Activated naive CD8-positive, alpha-beta T cell treated with anti-CD3 and anti-CD28 coated beads, Interleukin-2, amount 50 U/mL, for 24 hours (primary cell): Measurements from ENCODE around the gene NT5C2.
A peak's percentile ranks its signal among the peaks of the same experiment; 100 is the strongest.
"Not testable (repeated sequence)": the region's sequence is repeated elsewhere in the genome, so short reads cannot be mapped to it uniquely, and the experiment has no call there.

Source experiments
- ATAC-seq: fragments of 150-1000 bp; cut with Tn5 transposase; one replicate; pipeline ENCODE4 v1.10.0; 2021
- DNase-seq: peaks from one replicate; pipeline ENCODE4 v3.0.0; 2021
- H3K27ac Mint-ChIP-seq: one replicate; pipeline ENCODE4 v1.8.0; 2021; ENCODE audit warnings: mild to moderate bottlenecking, mixed read lengths
- H3K27me3 Mint-ChIP-seq: one replicate; pipeline ENCODE4 v1.8.0; 2021; ENCODE audit warnings: mixed read lengths
- H3K36me3 Mint-ChIP-seq: one replicate; pipeline ENCODE4 v1.8.0; 2021; ENCODE audit warnings: low read depth, mixed read lengths
- H3K4me1 Mint-ChIP-seq: one replicate; pipeline ENCODE4 v1.8.0; 2021; ENCODE audit warnings: mixed read lengths
- H3K4me3 Mint-ChIP-seq: one replicate; pipeline ENCODE4 v1.8.0; 2021; ENCODE audit warnings: mild to moderate bottlenecking, moderate library complexity, mixed read lengths
- H3K9me3 Mint-ChIP-seq: one replicate; pipeline ENCODE4 v1.8.0; 2021; ENCODE audit warnings: mixed read lengths

The NT5C2 gene

DNA sequence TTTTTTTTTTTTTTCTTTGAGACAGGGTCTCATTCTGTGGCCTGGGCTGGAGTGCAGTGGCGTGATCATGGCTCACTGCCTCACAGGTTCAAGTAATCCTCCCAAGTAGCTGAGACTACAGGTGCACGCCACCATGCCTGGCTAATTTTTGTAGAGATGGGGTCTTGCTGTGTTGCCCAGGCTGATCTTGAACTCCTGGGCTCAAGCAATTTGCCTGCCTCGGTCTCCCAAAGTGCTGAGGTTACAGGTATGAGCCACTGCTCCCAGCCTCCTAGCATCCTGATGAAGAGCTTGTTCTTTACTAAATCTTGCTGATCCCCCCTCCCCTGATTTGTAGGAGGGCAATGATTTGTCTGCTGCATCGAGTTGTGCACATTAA lies 126.0 kb downstream of the NT5C2 start:
- H3K27me3 Mint-ChIP-seq, H3K9me3 Mint-ChIP-seq, ATAC-seq, DNase-seq, H3K36me3 Mint-ChIP-seq, H3K27ac Mint-ChIP-seq, H3K4me3 Mint-ChIP-seq: not testable (repeated sequence)
- H3K4me1 Mint-ChIP-seq: peaks cover 21% of the 10 kb centered on the region

DNA sequence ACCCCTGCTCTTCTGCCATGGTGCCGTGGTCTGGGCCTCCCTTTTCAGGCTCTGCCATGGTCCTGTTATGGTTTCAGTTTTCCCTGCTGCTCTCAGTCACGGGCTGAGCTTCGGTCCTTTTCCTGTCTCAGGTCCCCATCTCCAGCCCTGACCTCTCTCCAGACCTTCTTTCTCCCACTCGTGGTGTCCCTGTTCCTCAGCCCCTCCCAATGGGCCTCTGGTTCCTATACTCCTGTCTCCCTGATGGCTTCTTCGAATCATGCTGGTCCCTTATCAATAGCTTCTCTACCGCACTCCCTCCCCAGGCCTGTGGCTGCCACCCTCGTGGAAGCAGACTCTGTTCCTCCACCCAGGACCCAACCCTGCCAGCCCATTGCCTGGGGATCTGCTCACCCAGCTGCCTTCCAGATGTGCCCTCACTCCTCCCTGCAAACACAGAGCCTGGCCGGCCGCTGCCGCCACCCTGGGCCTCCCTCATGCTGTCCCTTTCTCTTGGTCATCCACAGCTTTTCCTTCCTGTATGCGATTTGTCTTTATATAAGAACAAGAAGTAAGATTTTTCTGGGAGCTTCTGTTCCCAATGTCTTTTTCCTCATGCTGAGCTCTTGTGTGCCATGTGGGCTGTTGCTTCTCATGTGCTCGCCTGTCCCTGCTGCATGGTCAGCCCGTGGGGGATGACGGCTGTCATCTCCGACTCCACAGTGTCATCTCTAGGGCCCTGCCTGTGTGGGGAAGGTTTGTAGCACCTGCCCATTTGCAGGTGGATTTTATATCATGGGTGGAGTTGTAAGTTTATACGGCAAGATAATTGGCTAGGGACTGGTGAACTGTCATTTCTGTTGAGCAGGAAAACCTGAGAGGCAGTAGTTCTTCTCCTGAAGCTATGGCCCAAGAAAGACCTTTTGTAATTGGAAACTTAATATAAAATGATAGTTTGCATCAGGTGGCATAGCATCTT lies 126.7 kb downstream of the NT5C2 start:
- DNase-seq (no peak), ATAC-seq (no peak)
- Mint-ChIP-seq H3K36me3 (no peaks in the 10 kb centered on the region), H3K27ac (peak overlapping the region; percentile 14), H3K4me3 (no peak overlapping the region), H3K9me3 (no peaks in the 10 kb centered on the region), H3K27me3 (no peaks in the 10 kb centered on the region), H3K4me1 (peaks cover 21% of the 10 kb centered on the region)

DNA sequence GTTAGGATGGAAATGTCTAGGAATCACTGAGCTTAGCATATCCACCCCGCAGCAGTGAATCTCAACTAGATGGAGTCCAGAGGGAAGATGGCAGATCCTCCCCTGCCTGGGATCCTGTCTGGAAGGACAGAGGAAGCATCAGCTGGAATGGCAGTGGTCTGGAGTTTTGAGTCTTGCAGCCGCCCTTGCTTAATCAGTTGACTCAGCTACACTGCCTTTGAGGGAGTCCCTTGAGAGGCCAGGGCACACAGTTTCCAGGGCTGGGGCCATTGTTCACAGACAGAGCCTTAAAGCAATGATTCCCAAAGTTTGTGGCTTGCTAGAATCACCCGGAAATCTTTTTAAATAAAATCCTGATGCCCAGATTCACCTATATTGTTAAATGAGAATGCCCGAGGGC lies 128.1 kb downstream of the NT5C2 start:
- Mint-ChIP-seq H3K36me3 (no peaks in the 10 kb centered on the region), H3K4me3 (no peak overlapping the region), H3K27me3 (no peaks in the 10 kb centered on the region), H3K27ac (no peak overlapping the region), H3K4me1 (peaks cover 9% of the 10 kb centered on the region), H3K9me3 (no peaks in the 10 kb centered on the region)
- DNase-seq (no peak), ATAC-seq (no peak)

- H3K4me1 Mint-ChIP-seq: no peaks in the 10 kb centered on the region
- no peak overlapping the region for H3K27ac Mint-ChIP-seq
- no peak overlapping the region for H3K4me3 Mint-ChIP-seq
- no peaks in the 10 kb centered on the region for H3K9me3 Mint-ChIP-seq
- no peaks in the 10 kb centered on the region for H3K27me3 Mint-ChIP-seq
- H3K36me3 Mint-ChIP-seq: no peaks in the 10 kb centered on the region
- DNase-seq (no peak), ATAC-seq (no peak)
Observed at GRCh38 chr10:103062854-103063590, 130.1 kb downstream of the NT5C2 start.

- Mint-ChIP-seq H3K36me3 (no peaks in the 10 kb centered on the region), H3K27ac (no peak overlapping the region), H3K4me1 (no peaks in the 10 kb centered on the region), H3K4me3 (no peak overlapping the region), H3K27me3 (no peaks in the 10 kb centered on the region), H3K9me3 (no peaks in the 10 kb centered on the region)
- DNase-seq: no peak
- no peak for ATAC-seq
Observed at GRCh38 chr10:103060575-103060974, 132.5 kb downstream of the NT5C2 start.

DNA sequence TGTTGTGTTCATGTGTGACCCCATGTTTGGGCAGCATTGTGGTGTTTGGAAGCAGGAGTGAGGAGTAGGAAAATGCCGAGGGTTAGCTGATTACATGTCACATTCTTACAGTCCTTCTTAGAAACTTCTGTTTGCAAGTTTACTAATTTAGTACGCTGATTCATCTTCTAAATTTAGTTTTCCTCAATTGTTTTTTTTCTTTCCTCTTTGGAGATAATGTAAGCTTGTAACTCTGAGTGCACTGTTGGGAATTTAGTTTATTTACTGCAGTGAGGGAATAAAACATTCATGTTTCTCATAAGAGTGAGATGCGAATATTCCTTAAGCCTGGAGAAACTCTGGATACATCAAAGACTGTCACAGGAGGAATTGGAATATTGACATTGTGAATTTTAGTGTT lies 135.0 kb downstream of the NT5C2 start:
- H3K27ac Mint-ChIP-seq: no peak overlapping the region
- ATAC-seq: no peak
- H3K4me3 Mint-ChIP-seq: no peak overlapping the region
- H3K27me3 Mint-ChIP-seq: no peaks in the 10 kb centered on the region
- peaks cover 22% of the 10 kb centered on the region for H3K4me1 Mint-ChIP-seq
- no peaks in the 10 kb centered on the region for H3K36me3 Mint-ChIP-seq
- no peaks in the 10 kb centered on the region for H3K9me3 Mint-ChIP-seq
- no peak for DNase-seq

- DNase-seq: no peak
- H3K4me3 Mint-ChIP-seq: no peak overlapping the region
- no peaks in the 10 kb centered on the region for H3K27me3 Mint-ChIP-seq
- no peaks in the 10 kb centered on the region for H3K9me3 Mint-ChIP-seq
- peaks cover 22% of the 10 kb centered on the region for H3K4me1 Mint-ChIP-seq
- ATAC-seq: no peak
- no peak overlapping the region for H3K27ac Mint-ChIP-seq
- H3K36me3 Mint-ChIP-seq: no peaks in the 10 kb centered on the region
Observed at GRCh38 chr10:103055105-103055504, 138.0 kb downstream of the NT5C2 start.

- Mint-ChIP-seq H3K4me1 (peaks cover 22% of the 10 kb centered on the region), H3K4me3 (peak overlapping the region; percentile 84), H3K9me3 (no peaks in the 10 kb centered on the region), H3K27ac (peak overlapping the region; percentile 78), H3K36me3 (no peaks in the 10 kb centered on the region), H3K27me3 (no peaks in the 10 kb centered on the region)
- ATAC-seq (peak; percentile 8), DNase-seq (no peak)
Observed at GRCh38 chr10:103054621-103055020, 138.5 kb downstream of the NT5C2 start.

GRCh38 chr10:103053659-103054581 lies 139.2 kb downstream of the NT5C2 start:
- DNase-seq (peak; percentile 40), ATAC-seq (peak; percentile 84)
- H3K36me3 Mint-ChIP-seq: no peaks in the 10 kb centered on the region
- H3K4me1 Mint-ChIP-seq: peaks cover 22% of the 10 kb centered on the region
- H3K9me3 Mint-ChIP-seq: no peaks in the 10 kb centered on the region
- H3K27ac Mint-ChIP-seq: peak overlapping the region; percentile 78
- peak overlapping the region; percentile 84 for H3K4me3 Mint-ChIP-seq
- H3K27me3 Mint-ChIP-seq: no peaks in the 10 kb centered on the region

- no peak for DNase-seq
- Mint-ChIP-seq H3K27ac (no peak overlapping the region), H3K9me3 (no peaks in the 10 kb centered on the region), H3K4me3 (no peak overlapping the region), H3K27me3 (no peaks in the 10 kb centered on the region), H3K4me1 (peaks cover 17% of the 10 kb centered on the region), H3K36me3 (no peaks in the 10 kb centered on the region)
- no peak for ATAC-seq
Observed at GRCh38 chr10:103049237-103049636, 143.8 kb downstream of the NT5C2 start.

GRCh38 chr10:103047381-103047780 lies 145.7 kb downstream of the NT5C2 start:
- no peak overlapping the region for H3K4me3 Mint-ChIP-seq
- H3K9me3 Mint-ChIP-seq: no peaks in the 10 kb centered on the region
- H3K27ac Mint-ChIP-seq: no peak overlapping the region
- DNase-seq (no peak), ATAC-seq (no peak)
- H3K36me3 Mint-ChIP-seq: no peaks in the 10 kb centered on the region
- H3K27me3 Mint-ChIP-seq: no peaks in the 10 kb centered on the region
- peaks cover 6% of the 10 kb centered on the region for H3K4me1 Mint-ChIP-seq

GRCh38 chr10:103045961-103046360 lies 147.1 kb downstream of the NT5C2 start:
- no peak for DNase-seq
- Mint-ChIP-seq H3K4me1 (peaks cover 6% of the 10 kb centered on the region), H3K4me3 (no peak overlapping the region), H3K36me3 (no peaks in the 10 kb centered on the region), H3K27me3 (no peaks in the 10 kb centered on the region), H3K9me3 (no peaks in the 10 kb centered on the region), H3K27ac (no peak overlapping the region)
- ATAC-seq: no peak

DNA sequence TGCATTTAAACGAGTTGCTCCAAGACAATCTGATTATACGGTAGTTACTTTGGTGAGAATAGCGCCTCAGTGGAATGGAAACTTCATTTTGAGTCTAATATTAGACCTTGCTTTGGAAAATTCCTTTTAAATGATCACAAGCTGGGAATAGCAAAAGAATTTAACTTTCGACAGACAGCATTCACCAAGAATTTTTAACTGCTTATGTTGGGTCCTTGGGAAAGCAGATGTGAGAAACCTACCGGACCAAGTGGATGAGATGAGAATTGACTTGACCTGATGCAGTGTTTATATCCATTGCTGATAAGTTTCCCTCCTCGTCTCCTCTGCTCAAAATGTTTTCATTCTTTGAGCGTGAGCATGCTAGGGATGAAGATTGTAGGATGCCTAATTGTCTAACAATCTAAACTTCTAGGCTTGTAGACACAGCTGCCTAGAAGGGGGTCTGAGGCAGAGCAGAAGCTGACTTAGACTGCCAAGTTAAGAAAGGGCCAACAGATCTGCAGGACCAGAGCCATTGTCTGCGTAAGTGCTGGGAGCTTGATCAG lies 148.1 kb downstream of the NT5C2 start:
- H3K27me3 Mint-ChIP-seq: no peaks in the 10 kb centered on the region
- peaks cover 6% of the 10 kb centered on the region for H3K4me1 Mint-ChIP-seq
- H3K9me3 Mint-ChIP-seq: no peaks in the 10 kb centered on the region
- no peaks in the 10 kb centered on the region for H3K36me3 Mint-ChIP-seq
- no peak overlapping the region for H3K4me3 Mint-ChIP-seq
- no peak overlapping the region for H3K27ac Mint-ChIP-seq
- no peak for ATAC-seq
- no peak for DNase-seq

GRCh38 chr10:103042908-103043307 lies 150.2 kb downstream of the NT5C2 start:
- DNase-seq (no peak), ATAC-seq (no peak)
- peaks cover 6% of the 10 kb centered on the region for H3K4me1 Mint-ChIP-seq
- no peak overlapping the region for H3K27ac Mint-ChIP-seq
- H3K4me3 Mint-ChIP-seq: no peak overlapping the region
- no peaks in the 10 kb centered on the region for H3K9me3 Mint-ChIP-seq
- H3K36me3 Mint-ChIP-seq: no peaks in the 10 kb centered on the region
- H3K27me3 Mint-ChIP-seq: no peaks in the 10 kb centered on the region
